ENCODE results near the gene BAG3. TPM values are rescaled to one million over a fixed set of nuclear protein-coding genes. Genes with fewer than 3 reads are reported as not detected.

Gene BAG3
- total and polyA plus RNA-seq, 2 of the 4 experiments (the other 2 are of a cell fraction): 5.4 to 42.5 TPM

GRCh38 chr10:119633538-119634218 lies 17.5 kb upstream of the BAG3 start:
- H3K9me1 ChIP-seq (ENCODE audit: insufficient read depth, low read length): no peaks in the 10 kb centered on the region; the same call in 1 of the 2 replicates
- H2AFZ ChIP-seq (replicated peaks; ENCODE audit: low read length, poor library complexity): no peak overlapping the region
- no TSS peak for BruUV-seq (replicated peaks)
- H3K18ac ChIP-seq (ENCODE audit: low read depth, low read length): no peak overlapping the region
- WGBS, 2 experiments (ENCODE audit: extremely low coverage in 2 of 2, insufficient read length in 1 of 2): no CpG with 5 or more reads among the region's 3 CpGs
- no peaks in the 10 kb centered on the region for H3K4me1 ChIP-seq (ENCODE audit: control insufficient read depth, insufficient read depth, low read length)
- no peak overlapping the region for H3K4me2 ChIP-seq (ENCODE audit: low read depth, low read length)
- H4K5ac ChIP-seq (ENCODE audit: low read depth, low read length): no peak overlapping the region
- no peak overlapping the region for H3K14ac ChIP-seq (replicated peaks; ENCODE audit: low read depth, low read length)
- no peaks in the 10 kb centered on the region for H3K36me3 ChIP-seq (ENCODE audit: control insufficient read depth, insufficient read depth, low read length)
- no peak overlapping the region for H3K23ac ChIP-seq (ENCODE audit: low read depth, low read length)
- TF ChIP-seq FOS (IDR thresholded peaks at IDR 0.05; ENCODE audit: low read depth, low read length): no peak
- TF ChIP-seq ELK1 (IDR thresholded peaks at IDR 0.05; ENCODE audit: borderline replicate concordance, low read depth, low read length): no peak
- TF ChIP-seq MAFK (IDR thresholded peaks at IDR 0.05; ENCODE audit: low read depth, low read length): no peak
- TF ChIP-seq POLR2A (IDR thresholded peaks at IDR 0.05; ENCODE audit: low read depth, low read length): no peak
- no peak for TF ChIP-seq USF2 (IDR thresholded peaks at IDR 0.05; ENCODE audit: low read depth, low read length)
- TF ChIP-seq CHD1 (IDR thresholded peaks at IDR 0.05; ENCODE audit: low read depth, low read length): no peak
- no peak for TF ChIP-seq MAZ (IDR thresholded peaks at IDR 0.05; ENCODE audit: borderline replicate concordance, low read depth, low read length)
- H3K56ac ChIP-seq (ENCODE audit: extremely low read depth, insufficient read depth, low read length): no peak overlapping the region
- H3K9ac ChIP-seq (ENCODE audit: low read depth, low read length): no peak overlapping the region
- H3K27ac ChIP-seq (ENCODE audit: insufficient read depth, low read length): no peak overlapping the region
- H4K91ac ChIP-seq (ENCODE audit: insufficient read depth, low read depth, low read length): no peak overlapping the region
- no peak overlapping the region for H2BK20ac ChIP-seq (ENCODE audit: low read depth, low read length)
- H2BK5ac ChIP-seq (ENCODE audit: low read depth, low read length, poor library complexity, severe bottlenecking): no peak overlapping the region
- no peaks in the 10 kb centered on the region for H3K9me3 ChIP-seq (ENCODE audit: control insufficient read depth, insufficient read depth, low read length)
- H3K4ac ChIP-seq (ENCODE audit: low read depth, low read length): no peak overlapping the region
- no peak for DNase-seq
- H4K20me1 ChIP-seq (ENCODE audit: insufficient read depth, low read length): no peaks in the 10 kb centered on the region
- no peak overlapping the region for H2AK5ac ChIP-seq (ENCODE audit: low read depth, low read length)
- intact Hi-C loops (cut with micrococcal nuclease): no loop called here
- H3K4me3 ChIP-seq (ENCODE audit: insufficient read depth, low read depth, low read length): no peak overlapping the region
- H3K79me1 ChIP-seq (ENCODE audit: low read depth in 1 of 2, low read length in 2 of 2): no peaks in the 10 kb centered on the region
- no peak for ATAC-seq (ENCODE audit: low read depth)
- peaks cover under 1% of the 10 kb centered on the region for H3K27me3 ChIP-seq (ENCODE audit: control insufficient read depth, insufficient read depth, low read length)
- H2BK120ac ChIP-seq (ENCODE audit: low read depth, low read length): no peak overlapping the region
- in situ Hi-C loops (cut with MboI; ENCODE audit: low sequenced_read_pairs): no loop called here
- H2AK9ac ChIP-seq (replicated peaks; ENCODE audit: low read depth, low read length, poor library complexity): no peak overlapping the region
- dilution Hi-C loops (cut with HindIII; ENCODE audit: low sequenced_read_pairs, unreplicated experiment): no loop called here
- CTCF ChIA-PET: interaction anchor here (1.1 to 1.3 kb wide), 2 partner anchors 9 to 37 kb away, joined by 3 to 5 read pairs; partner anchors contain the start of gene TIAL1
- H4K8ac ChIP-seq (ENCODE audit: low read depth in 2 of 2, low read length in 2 of 2): no peak overlapping the region
- POLR2A ChIA-PET (ENCODE audit: unreplicated experiment): no interaction called here
- no peak overlapping the region for H2BK15ac ChIP-seq (ENCODE audit: low read depth, low read length)
